OCI-M1 (cell line): Measurements from ENCODE around the gene TECPR2.
"Not testable (repeated sequence)": the region's sequence is repeated elsewhere in the genome, so short reads cannot be mapped to it uniquely, and the experiment has no call there.

Experiments
- DNase-seq: peaks from one replicate; lab custom pipeline; 2025; lab: John Stamatoyannopoulos, UW

Gene TECPR2

GRCh38 chr14:102528431-102529170 lies 165.9 kb downstream of the TECPR2 start:
- DNase-seq, result no peak

- peak; percentile 29 for DNase-seq
Measured at GRCh38 chr14:102530828-102531478, 168.2 kb downstream of the TECPR2 start.

GRCh38 chr14:102532204-102532658 lies 169.5 kb downstream of the TECPR2 start:
- no peak for DNase-seq

GRCh38 chr14:102537981-102538601 lies 175.3 kb downstream of the TECPR2 start:
- DNase-seq, result no peak

- no peak for DNase-seq
Measured at GRCh38 chr14:102538602-102539543, 176.1 kb downstream of the TECPR2 start.

GRCh38 chr14:102539544-102540314 lies 177.0 kb downstream of the TECPR2 start:
- DNase-seq, result no peak

- no peak for DNase-seq
Measured at GRCh38 chr14:102540315-102541028, 177.7 kb downstream of the TECPR2 start.

- not testable (repeated sequence) for DNase-seq
Measured at GRCh38 chr14:102541029-102541491, 178.3 kb downstream of the TECPR2 start.

- DNase-seq, result no peak
Measured at GRCh38 chr14:102541771-102542170, 179.0 kb downstream of the TECPR2 start.

GRCh38 chr14:102544046-102544746 lies 181.5 kb downstream of the TECPR2 start:
- DNase-seq, result no peak

- no peak for DNase-seq
Measured at GRCh38 chr14:102544747-102545460, 182.2 kb downstream of the TECPR2 start.

- DNase-seq, result no peak
Measured at GRCh38 chr14:102545461-102546265, 182.9 kb downstream of the TECPR2 start.

- no peak for DNase-seq
Measured at GRCh38 chr14:102548616-102549240, 186.0 kb downstream of the TECPR2 start.

- not testable (repeated sequence) for DNase-seq
Measured at GRCh38 chr14:102550927-102551401, 188.2 kb downstream of the TECPR2 start.
